IPS-NIHi11 (cell line): ENCODE results near the gene RASGRP2.

Experiments
- DNase-seq: peaks from one replicate; pipeline ENCODE4 v3.0.0; 2012; ENCODE audit warnings: mixed read lengths, low spot score

RASGRP2 gene

GRCh38 chr11:64694821-64695365 lies 49.0 kb downstream of the RASGRP2 start:
- DNase-seq: peak; percentile 80

GRCh38 chr11:64694026-64694755 lies 49.8 kb downstream of the RASGRP2 start:
- DNase-seq: no peak

- DNase-seq: no peak
Observed at GRCh38 chr11:64692764-64693331, 51.1 kb downstream of the RASGRP2 start.

- DNase-seq: no peak
Observed at GRCh38 chr11:64691543-64691942, 52.4 kb downstream of the RASGRP2 start.

GRCh38 chr11:64690235-64690634 lies 53.7 kb downstream of the RASGRP2 start:
- DNase-seq: no peak

GRCh38 chr11:64688534-64688982 lies 55.4 kb downstream of the RASGRP2 start:
- peak; percentile 93 for DNase-seq

- no peak for DNase-seq
Observed at GRCh38 chr11:64687643-64688533, 56.1 kb downstream of the RASGRP2 start.

GRCh38 chr11:64687204-64687603 lies 56.7 kb downstream of the RASGRP2 start:
- no peak for DNase-seq

GRCh38 chr11:64686466-64687170 lies 57.3 kb downstream of the RASGRP2 start:
- no peak for DNase-seq

- DNase-seq: no peak
Observed at GRCh38 chr11:64685536-64685935, 58.4 kb downstream of the RASGRP2 start.

GRCh38 chr11:64684357-64684756 lies 59.6 kb downstream of the RASGRP2 start:
- no peak for DNase-seq

GRCh38 chr11:64681171-64681570 lies 62.8 kb downstream of the RASGRP2 start:
- no peak for DNase-seq

- no peak for DNase-seq
Observed at GRCh38 chr11:64679846-64680245, 64.1 kb downstream of the RASGRP2 start.

- no peak for DNase-seq
Observed at GRCh38 chr11:64677441-64678023, 66.4 kb downstream of the RASGRP2 start.
